ENCODE measurements around the gene TPP1. TPM values are rescaled to one million over a fixed set of nuclear protein-coding genes. Genes with fewer than 3 reads are reported as not detected.

Gene TPP1
- total RNA-seq, 4 donors from 2014 or later: 27.1 to 74.9 (median 40.7) TPM

DNA sequence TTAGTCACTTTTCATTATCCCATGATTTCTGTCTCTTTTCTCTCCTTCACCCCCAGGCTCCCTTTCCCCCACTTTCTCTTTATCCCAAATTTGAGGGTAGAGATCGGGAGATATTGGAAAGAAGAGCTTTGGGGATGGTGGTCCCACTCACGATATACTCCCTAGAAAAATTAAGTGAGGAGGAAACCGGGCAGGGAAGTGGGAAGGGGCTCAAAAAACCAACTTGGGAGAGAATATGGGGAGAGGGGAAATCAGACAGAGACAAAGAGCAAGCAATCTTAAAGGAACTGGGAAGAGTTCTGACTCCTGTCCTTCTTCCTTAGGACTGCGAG, 37.3 kb upstream of the TPP1 start:
- peak overlapping the region; percentile 96 for H3K27ac ChIP-seq
- no peaks in the 10 kb centered on the region for H3K9me3 ChIP-seq
- H3K4me1 ChIP-seq: no peaks in the 10 kb centered on the region
- H3K27me3 ChIP-seq: no peaks in the 10 kb centered on the region
- intact Hi-C loops (cut with DNase I; ENCODE audit: low total_unique reads): no loop called here
- H3K36me3 ChIP-seq: no peaks in the 10 kb centered on the region
- peak overlapping the region; percentile 56 to 66 for H3K4me3 ChIP-seq
- no peak for DNase-seq
- no peak for TF ChIP-seq POLR2A (IDR thresholded peaks at IDR 0.05)

DNA sequence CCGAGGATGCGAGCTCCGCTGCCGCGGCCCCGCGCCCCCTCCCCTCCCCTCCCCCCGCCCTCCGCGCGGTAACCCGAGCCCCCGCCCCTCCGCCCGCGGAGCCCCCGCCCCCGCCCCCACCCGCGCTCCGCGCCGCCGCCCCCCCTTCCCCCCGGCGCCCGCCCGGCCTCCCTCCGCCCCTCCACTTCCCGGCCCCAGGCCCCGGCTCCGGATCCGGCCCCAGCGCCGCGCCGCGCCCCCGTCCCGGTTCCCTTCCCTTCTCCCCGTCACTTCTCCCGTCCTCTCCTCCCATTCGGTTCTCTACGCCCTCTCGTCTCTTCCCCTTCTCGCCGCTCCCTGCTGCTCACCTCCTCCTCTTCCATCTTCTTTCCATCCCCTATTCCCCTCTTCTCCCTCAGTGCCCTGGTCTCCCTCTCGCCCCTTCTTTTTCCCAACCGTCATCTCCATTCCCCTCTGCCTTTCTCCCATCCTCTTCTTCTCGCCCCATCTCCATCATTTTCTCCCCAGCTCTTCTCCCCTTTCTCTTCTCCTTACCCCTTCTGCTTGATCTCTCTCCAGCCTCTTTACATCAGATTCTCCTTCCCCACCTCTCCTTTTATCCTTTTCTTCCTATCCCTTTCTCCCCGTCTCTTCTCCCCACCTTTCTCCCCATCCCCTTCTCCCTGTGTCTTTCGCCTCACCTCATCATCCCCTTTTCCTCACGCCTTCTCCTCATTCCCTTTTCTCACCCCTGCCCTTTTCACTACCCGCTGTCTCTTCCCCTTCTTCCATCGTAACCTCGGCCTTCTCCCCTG, 36.8 kb upstream of the TPP1 start, which contains the start of gene DCHS1:
TSS of gene DCHS1 (minus strand) at position 20 of the 794 bp plus-strand sequence. CDS start 14,196 bp downstream, outside the sequence.
- Histone ChIP-seq H3K36me3 (no peaks in the 10 kb centered on the region), H3K9me3 (no peaks in the 10 kb centered on the region), H3K27ac (peak within 1 kb of the TSS; percentile 96), H3K4me1 (no peaks in the 10 kb centered on the region), H3K4me3 (peak within 1 kb of the TSS; percentile 56 to 66), H3K27me3 (no peaks in the 10 kb centered on the region)
- peak; percentile 60 to 64 for DNase-seq
- no peak for TF ChIP-seq POLR2A (IDR thresholded peaks at IDR 0.05)
- TF ChIP-seq, protein P1, sequence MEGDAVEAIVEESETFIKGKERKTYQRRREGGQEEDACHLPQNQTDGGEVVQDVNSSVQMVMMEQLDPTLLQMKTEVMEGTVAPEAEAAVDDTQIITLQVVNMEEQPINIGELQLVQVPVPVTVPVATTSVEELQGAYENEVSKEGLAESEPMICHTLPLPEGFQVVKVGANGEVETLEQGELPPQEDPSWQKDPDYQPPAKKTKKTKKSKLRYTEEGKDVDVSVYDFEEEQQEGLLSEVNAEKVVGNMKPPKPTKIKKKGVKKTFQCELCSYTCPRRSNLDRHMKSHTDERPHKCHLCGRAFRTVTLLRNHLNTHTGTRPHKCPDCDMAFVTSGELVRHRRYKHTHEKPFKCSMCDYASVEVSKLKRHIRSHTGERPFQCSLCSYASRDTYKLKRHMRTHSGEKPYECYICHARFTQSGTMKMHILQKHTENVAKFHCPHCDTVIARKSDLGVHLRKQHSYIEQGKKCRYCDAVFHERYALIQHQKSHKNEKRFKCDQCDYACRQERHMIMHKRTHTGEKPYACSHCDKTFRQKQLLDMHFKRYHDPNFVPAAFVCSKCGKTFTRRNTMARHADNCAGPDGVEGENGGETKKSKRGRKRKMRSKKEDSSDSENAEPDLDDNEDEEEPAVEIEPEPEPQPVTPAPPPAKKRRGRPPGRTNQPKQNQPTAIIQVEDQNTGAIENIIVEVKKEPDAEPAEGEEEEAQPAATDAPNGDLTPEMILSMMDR (IDR thresholded peaks at IDR 0.05): no peak
- intact Hi-C loops (cut with DNase I; ENCODE audit: low total_unique reads): no loop called here

GRCh38 chr11:6655020-6655789, 36.0 kb upstream of the TPP1 start:
- peak overlapping the region; percentile 56 to 66 for H3K4me3 ChIP-seq
- DNase-seq: peak; percentile 51 to 54
- intact Hi-C loops (cut with DNase I; ENCODE audit: low total_unique reads): no loop called here

DNA sequence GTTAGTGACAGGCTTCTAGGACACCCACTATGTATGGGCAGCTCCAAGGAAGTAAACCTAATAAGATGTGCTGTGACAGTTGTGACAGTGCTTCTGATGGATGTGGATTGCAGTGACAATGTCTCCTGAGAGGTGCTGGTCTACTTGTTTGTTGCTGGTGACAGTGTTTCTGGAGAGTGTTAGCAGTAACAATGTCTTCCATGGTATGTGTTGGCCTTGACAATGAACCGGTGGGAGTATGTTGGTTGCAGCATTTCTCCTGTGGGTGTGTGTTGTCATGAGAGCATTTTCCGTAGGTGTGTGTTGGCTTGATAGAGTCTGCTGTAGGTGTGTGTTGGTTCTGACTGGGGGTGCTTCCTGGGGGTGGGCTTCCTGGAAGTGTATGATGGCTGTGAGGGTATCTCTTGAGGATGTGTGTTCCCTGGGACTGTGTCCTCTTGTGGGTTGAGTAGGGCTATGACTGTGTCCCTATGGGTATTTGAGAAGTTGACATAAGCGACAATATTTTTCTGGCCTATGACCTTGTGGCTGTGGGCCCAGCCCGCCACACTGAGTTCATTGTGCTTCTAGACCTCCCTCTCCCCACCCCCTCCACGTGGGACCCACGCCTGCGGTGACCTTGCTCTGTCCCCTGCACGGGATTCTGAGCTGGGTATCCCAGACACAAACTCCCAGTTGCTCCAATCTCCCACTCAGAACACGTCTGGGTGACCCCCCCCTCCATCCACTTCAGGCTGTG, 35.2 kb upstream of the TPP1 start:
- H3K27me3 ChIP-seq: no peaks in the 10 kb centered on the region
- no peak for TF ChIP-seq POLR2A (IDR thresholded peaks at IDR 0.05)
- TF ChIP-seq, protein P1 (IDR thresholded peaks at IDR 0.05): no peak
- intact Hi-C loops (cut with DNase I; ENCODE audit: low total_unique reads): no loop called here
- peak overlapping the region; percentile 96 for H3K27ac ChIP-seq
- H3K4me3 ChIP-seq: peak overlapping the region; percentile 56 to 66
- no peaks in the 10 kb centered on the region for H3K9me3 ChIP-seq
- no peaks in the 10 kb centered on the region for H3K4me1 ChIP-seq
- H3K36me3 ChIP-seq: no peaks in the 10 kb centered on the region
- peak in 1 of 2 donors; percentile 42 for DNase-seq

More at GRCh38 chr11:6655020-6655789, 36.0 kb upstream of the TPP1 start:
- no peaks in the 10 kb centered on the region for H3K36me3 ChIP-seq
- TF ChIP-seq, protein P1 (IDR thresholded peaks at IDR 0.05): no peak
- TF ChIP-seq POLR2A (IDR thresholded peaks at IDR 0.05): peak in 1 of 2 donors; percentile 19
- H3K4me1 ChIP-seq: no peaks in the 10 kb centered on the region
- peak overlapping the region; percentile 96 for H3K27ac ChIP-seq
- no peaks in the 10 kb centered on the region for H3K27me3 ChIP-seq
- no peaks in the 10 kb centered on the region for H3K9me3 ChIP-seq

DNA sequence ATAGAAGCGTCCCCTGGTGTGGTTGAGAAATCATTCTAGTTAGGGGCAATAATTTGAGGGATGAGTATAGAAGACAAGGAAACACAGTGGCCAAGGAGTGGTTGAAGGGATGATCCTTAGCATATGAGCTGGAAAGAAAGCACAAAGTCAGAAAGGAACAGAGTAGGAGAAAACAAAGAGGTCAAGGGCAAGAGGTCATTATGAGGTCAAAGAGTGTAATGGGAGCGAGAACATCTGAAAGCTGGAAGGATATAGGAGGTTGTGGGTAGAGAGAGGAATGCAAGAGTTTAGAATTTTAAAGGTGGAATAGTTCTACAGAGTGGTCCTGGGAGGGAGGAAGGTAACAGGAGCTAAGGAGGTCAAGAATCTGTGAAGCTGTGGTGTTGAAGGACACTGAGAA, 34.4 kb upstream of the TPP1 start:
- Histone ChIP-seq H3K27me3 (no peaks in the 10 kb centered on the region), H3K4me3 (no peak overlapping the region), H3K9me3 (no peaks in the 10 kb centered on the region), H3K4me1 (no peaks in the 10 kb centered on the region), H3K36me3 (no peaks in the 10 kb centered on the region), H3K27ac (peak overlapping the region; percentile 96)
- no peak for DNase-seq
- TF ChIP-seq, protein P1 (IDR thresholded peaks at IDR 0.05): no peak
- no peak for TF ChIP-seq POLR2A (IDR thresholded peaks at IDR 0.05)
- intact Hi-C loops (cut with DNase I; ENCODE audit: low total_unique reads): no loop called here
